HL-60/S4 (cell line): ENCODE measurements around the gene LRRFIP1.

Experiments
- in situ Hi-C: fragments of 300-500 bp; cut with MboI; formaldehyde crosslinking; loops from 2 replicates; pipeline ENCODE4 v1.14.3; 2022; ENCODE audit warnings: low sequenced_read_pairs

Gene LRRFIP1

DNA sequence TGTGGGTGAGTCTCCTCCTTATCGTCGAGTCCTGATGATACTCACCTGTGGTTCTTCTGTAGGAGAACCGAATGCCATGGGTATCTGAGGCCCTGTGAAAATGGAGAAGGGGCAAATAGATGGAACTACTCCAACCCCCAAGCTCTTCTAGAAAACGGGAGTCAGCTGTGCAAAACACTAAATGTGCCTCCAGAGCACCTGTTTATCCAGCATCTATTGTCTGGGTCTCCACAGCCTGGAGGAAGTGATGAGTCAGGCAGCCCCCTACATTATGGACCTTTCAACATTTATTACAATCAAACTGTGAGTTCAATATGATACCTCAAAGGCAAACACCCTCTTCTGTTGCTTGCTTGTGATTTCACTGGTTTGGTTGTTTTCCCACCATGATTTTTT is 9.8 kb upstream of the LRRFIP1 start:
- in situ Hi-C loops: no loop called here

- in situ Hi-C loops: no loop called here
Measured at GRCh38 chr2:237618449-237618848, 8.9 kb upstream of the LRRFIP1 start.

GRCh38 chr2:237623428-237624403 is 3.7 kb upstream of the LRRFIP1 start:
- in situ Hi-C loops: no loop called here

DNA sequence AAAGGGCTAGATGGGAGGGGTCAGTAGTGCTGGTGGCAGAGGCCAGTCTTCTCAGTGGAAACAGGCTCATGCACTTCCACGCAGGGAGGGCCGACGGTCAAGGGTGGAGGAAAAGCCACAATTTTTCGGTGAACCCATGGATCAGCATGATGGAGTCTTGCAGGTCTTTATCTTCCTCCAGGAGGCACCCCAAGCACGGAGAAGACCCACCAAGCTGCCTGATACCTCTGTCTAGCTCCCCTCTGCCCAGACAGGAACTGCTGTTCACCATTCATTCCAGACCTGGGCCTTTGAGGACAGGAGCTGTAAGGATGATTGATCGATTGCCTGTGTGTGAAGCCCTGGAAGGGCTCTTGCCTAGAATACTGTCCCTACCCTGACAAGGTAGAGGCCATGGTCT is 2.8 kb upstream of the LRRFIP1 start:
- in situ Hi-C loops: no loop called here

DNA sequence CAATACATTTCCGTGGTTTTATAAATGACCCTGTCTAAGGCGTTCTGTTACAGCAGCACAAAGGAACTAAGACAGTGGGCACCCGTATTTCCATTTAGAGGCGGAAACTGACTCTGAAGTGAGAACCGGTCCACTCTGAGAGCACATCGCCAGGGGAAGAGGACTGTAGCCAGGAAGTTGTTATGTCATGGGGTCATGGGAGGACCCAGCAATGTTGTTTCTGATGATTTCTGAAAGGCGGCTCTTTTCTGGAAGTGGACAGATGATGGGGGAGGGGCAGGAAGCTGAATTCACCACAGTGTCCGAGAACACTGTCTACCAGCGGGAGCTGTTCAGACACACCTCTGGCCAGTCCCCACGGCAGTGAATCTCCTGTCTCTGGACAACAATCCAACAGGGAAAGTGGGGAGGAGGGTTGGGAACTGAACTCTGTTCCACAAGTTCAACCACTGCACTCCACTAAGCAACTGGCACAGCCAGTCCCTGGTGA is 2.1 kb upstream of the LRRFIP1 start:
- in situ Hi-C loops: no loop called here

DNA sequence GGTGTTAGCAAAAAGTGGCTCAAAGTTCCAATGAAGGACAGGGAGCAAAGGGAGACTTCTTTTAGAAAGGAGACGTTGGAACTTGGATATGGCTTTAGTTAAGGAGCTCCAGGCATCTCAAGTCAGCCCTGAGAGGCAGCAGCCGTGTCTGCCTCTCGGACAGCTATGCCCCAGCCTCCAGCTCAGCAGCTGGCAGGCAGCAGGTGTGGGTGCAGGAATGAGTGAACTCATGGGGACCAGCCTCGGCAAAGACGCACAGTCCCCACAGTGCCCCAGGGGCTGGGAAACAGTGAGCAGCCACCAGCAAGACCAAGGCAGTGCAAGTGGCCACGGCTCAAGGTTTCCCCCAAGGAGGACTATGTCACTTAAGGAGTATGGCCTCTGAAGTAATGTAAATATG is 1.6 kb upstream of the LRRFIP1 start:
- in situ Hi-C loops: no loop called here

- in situ Hi-C loops: no loop called here
Measured at GRCh38 chr2:237626813-237627440, 460 bp upstream of the LRRFIP1 start.

GRCh38 chr2:237628247-237629187 is 1.1 kb downstream of the LRRFIP1 start:
- in situ Hi-C loops: no loop called here

DNA sequence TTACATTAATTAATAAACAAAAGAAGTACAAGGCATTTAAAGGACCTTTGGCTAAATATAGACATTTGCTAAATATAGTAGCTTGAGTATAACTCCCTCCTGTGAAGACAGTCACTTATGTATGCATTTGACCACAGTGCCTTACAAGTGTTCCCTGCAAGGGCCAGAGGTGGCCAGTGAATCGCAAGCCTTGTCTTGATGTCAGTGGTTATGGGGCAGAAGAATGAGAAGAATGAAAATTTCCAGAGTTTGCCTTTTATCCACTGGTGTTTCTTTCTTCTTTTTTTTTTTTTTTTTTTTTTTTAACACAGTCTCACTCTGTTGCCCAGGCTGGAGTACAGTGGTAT is 1.8 kb downstream of the LRRFIP1 start:
- in situ Hi-C loops: no loop called here

DNA sequence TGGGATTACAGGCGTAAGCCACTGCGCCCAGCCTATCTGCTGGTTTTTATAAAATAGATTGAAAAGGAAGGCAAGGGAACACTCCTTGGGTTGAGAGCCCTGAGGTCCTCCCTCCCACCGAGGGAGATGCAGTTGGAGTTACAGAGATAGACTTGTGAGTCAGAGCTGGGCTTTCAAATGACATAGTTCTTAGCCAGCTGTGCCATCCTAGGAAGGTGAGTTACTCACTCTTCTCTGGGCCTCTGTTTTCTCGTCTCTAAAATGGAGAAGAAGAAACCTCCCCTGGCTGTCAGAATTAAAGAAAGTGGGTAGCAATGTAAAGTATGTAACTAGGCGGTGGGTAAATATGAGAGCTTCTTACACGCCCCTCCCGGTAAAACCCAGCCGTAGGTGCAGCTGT is 2.4 kb downstream of the LRRFIP1 start:
- in situ Hi-C loops: no loop called here

GRCh38 chr2:237630216-237631000 is 3.0 kb downstream of the LRRFIP1 start:
- in situ Hi-C loops: no loop called here

GRCh38 chr2:237631007-237631785 is 3.8 kb downstream of the LRRFIP1 start:
- in situ Hi-C loops: no loop called here

DNA sequence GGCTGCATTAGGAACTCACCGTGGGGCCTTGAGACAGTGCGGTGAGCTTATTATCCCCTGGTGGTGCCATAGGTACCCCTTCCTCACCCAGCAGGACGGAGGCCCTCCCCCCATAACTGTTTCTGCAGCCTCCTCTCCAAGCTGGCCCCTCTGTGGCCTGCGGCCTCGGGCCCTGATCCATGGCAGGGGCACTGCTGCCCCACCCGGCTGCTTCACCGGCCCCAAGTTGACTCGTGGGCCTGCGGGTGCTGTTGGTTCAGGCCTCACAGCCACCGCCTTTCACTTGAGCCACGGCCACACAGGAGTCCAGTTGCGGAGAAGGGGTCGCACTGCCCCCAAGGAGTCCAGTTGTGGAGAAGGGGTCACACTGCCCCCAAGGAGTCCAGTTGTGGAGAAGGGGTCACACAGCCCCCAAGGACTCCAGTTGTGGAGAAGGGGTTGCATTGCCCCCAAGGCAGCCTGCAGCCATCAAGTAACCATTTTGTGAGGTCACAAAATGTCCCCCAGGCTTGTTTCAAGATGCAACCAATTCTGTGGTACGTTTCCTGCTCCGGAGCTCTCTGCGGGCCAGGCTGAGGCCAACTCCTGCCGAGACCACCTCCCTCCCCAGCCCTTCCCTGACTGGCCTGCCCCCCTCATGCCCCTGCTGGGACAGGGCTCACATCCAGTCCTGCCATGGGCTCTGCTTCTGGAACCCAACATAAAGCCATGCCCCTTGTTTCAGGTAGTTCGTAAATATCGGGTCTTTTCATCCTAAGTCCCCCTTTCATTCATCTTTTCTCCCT is 4.6 kb downstream of the LRRFIP1 start:
- in situ Hi-C loops: no loop called here

GRCh38 chr2:237633061-237633561 is 5.7 kb downstream of the LRRFIP1 start:
- in situ Hi-C loops: no loop called here

DNA sequence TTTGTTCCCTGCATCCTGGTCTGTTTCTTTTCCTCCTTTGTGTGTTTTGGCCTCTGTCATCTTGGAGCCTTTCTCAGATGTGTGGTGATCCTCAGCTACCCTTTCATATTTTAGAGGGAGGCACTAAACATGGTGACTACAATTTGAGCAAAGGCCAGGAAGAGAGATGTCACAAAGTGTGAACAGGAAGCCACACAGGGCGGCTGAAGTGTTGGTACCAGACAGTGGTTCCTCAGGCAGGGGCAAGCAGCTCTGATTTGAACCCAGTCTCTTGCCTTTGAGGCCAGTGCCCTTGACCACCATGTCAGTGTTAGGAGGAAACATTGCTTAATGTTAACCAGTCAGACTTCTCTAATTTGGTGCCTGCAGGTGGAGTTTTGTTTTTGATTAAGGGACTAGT is 9.2 kb downstream of the LRRFIP1 start:
- in situ Hi-C loops: no loop called here

DNA sequence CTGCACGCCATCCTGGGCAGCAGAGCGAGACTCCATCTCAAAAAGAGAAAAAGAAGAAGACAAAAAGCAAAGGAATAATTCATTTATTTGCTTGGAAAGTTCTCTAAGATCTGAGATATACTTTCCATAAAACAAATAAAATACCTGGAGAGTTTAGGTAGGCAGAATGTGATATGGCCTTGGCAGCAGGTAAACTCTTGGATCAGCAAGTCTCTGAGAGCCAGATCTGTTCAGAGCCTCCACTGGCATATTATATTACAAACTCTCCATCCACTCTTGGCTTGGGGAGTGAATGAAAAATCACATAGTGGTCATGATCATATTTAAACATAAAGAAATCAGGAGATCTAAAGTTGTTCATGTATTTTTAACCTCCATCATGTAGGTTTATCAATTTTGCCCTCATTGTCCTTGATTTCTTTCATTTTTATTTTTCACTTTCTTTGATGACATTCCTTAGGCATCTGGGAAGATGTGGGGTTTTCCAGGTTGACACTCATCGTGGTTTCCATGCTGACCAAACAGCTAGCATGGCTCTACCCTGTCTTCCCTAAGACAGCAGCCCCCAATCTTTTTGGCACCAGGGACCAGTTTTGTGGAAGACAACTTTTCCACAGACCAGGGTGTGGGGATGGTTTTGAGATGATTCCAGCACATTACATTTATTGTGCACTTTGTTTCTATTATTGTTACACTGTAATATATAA is 10.2 kb downstream of the LRRFIP1 start:
- in situ Hi-C loops: no loop called here

DNA sequence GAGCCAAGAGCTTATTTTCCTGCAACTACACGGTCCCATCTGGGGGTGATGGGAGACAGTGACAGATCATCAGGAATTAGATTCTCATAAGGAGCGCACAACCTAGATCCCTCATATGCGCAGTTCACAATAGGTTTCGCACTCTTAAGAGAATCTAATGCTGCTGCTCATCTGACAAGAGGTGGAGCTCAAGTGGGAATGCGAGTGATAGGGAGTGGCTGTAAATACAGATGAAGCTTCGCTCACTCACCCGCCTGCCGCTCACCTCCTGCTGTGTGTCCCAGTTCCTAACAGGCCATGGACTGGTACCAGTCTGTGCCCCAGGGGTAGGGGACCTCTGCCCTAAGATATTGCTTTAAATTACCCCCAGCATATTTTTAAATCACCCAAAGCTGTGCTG is 10.8 kb downstream of the LRRFIP1 start:
- in situ Hi-C loops: no loop called here
